Stimulated activated CD4-positive, alpha-beta T cell treated with anti-CD3 and anti-CD28 coated beads, Interleukin-15, amount 100 ng/mL, for 48 hours (primary cell): Measurements from ENCODE around the gene LRRTM3.

Source experiments
- DNase-seq, 2 donors: peaks; one replicate each; pipeline ENCODE4 v3.0.0-alpha.2; 2020; ENCODE audit warnings: low read depth in 2 of 2

Gene LRRTM3

GRCh38 chr10:67022099-67022498 lies 96.3 kb downstream of the LRRTM3 start:
- no peak for DNase-seq

DNA sequence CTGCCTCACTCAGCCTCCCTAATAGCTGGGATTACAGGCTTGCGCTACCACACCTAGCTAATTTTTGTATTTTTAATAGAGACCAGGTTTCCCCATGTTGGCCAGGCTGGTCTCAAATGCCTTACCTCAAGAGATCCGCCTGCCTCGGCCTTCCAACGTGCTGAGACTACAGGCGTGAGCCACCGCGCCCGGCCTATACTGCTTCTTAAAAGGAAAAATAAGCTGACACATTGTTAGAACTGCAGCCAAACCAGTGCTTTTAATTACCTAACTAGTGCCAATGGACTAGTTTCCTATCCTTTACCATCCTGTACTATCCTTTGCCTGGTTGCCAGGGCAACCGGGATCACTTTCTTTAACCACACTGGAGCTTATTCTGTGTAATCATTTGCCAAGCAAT lies 108.0 kb downstream of the LRRTM3 start:
- no peak for DNase-seq

DNA sequence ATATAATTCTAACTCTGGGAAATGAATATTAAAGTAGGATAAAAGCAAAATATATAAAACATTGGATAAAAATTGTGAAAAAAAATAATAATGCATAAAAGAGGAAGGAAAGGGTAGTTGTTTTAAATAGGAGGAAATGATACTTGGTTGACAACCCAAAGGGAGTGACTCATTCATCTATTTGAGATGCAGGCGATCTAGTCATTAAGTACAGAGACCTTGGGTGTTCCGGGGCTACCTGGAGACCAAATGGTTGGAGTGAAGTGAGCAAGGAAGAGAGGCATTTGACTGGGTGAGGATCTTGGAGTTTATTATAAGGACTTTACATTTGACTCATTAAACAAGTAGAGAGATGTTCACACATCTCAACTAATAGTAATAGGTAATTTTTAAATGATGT lies 111.0 kb downstream of the LRRTM3 start:
- no peak for DNase-seq

DNA sequence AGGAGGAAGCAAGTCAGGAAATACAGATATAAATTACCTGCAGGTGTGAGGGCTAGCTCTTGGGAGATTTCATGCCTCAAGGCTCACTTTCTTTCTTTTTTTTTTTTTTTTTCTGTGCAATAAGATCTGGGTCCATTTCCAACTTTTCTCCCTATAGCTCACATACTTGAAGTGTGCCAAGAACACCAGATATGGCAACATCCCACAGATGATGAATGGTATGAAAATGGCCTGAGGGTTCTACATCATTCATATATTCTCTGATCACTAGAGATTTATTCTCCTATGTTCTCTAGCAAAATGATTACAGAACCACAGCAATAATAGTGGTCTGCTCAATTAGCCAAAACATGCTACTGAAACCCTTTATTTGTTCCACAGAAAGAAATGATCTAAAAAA lies 117.2 kb downstream of the LRRTM3 start:
- DNase-seq, result no peak

DNA sequence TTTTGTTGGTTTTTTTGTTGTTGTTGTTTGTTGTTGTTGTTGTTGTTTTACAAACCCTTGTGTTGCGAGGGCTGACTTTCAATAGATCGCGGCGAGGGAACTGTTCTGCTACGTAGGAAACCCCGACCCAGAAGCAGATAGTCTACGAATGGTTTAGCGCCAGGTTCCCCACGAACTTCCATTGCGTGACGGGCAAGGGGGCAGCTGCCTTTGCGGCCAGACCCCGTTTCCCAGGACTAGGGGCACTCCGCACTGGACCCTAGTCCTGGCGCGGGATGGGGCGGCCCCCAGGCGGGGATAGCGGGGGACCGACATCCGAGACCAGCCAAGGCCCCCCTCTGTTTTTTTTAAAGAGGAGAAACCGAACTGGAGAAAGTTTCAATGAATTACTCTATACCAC lies 119.6 kb downstream of the LRRTM3 start:
- DNase-seq, result no peak

DNA sequence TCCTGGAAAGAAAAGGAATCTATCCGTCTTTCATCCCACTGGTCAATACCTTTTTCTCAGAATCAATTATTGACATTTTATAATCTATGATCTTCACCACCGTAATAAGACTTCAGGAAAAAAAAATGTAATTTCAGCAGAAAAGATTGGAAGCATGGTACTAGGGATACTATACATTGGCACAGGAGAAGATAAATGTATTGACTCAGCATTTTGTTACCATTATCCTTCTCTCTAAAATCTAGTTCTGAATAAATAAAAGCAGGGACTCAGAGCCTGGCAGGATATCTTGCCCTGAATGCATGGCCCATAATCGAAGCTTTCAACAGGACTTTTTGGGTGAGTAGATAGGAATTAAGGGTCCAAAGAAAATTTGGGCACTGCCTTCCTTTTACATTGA lies 120.7 kb downstream of the LRRTM3 start:
- DNase-seq, result no peak

GRCh38 chr10:67049988-67050387 lies 124.2 kb downstream of the LRRTM3 start:
- DNase-seq, result no peak

DNA sequence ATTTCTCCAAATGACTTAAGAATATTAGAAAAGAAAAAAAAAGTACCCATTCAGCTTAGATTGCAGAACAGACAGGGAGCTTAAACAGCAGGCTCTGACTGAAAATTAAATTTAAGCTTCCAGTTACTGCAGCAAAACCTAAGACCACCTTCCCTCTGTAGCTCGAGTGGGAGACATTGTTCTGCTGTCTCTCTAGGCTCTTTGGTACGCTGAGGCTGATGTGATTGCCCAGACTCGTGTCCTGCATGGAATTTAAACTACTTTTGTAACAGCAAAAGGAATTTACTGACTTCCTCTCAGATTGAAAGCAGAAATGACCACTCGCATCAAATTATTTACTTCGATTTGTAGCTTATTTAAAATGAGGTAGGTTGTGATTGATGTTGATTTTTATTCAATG lies 124.6 kb downstream of the LRRTM3 start:
- no peak for DNase-seq

GRCh38 chr10:67072654-67073053 lies 146.8 kb downstream of the LRRTM3 start:
- DNase-seq, result no peak

GRCh38 chr10:67075491-67075971 lies 149.7 kb downstream of the LRRTM3 start:
- DNase-seq, result no peak

DNA sequence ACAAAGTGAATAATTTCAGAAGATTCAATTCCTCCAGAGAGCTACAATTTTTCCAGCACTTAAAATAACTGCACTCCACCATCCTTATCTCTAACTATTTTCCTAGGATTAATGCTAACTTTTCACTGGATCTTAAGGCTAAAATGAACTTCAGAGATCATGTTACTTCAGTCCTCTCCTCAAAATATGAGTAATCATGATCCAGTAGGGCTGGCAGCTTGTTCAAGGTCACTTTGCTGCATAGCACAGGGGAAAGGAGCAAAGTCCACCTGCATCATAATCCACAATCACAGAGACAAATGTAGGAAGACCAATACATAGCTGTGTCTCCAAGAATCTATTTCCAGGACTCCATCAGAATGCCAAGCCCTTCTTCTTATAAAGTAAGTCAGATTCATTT lies 150.3 kb downstream of the LRRTM3 start:
- no peak for DNase-seq

GRCh38 chr10:67077376-67077775 lies 151.5 kb downstream of the LRRTM3 start:
- no peak for DNase-seq

GRCh38 chr10:67079126-67079525 lies 153.3 kb downstream of the LRRTM3 start:
- DNase-seq, result no peak

DNA sequence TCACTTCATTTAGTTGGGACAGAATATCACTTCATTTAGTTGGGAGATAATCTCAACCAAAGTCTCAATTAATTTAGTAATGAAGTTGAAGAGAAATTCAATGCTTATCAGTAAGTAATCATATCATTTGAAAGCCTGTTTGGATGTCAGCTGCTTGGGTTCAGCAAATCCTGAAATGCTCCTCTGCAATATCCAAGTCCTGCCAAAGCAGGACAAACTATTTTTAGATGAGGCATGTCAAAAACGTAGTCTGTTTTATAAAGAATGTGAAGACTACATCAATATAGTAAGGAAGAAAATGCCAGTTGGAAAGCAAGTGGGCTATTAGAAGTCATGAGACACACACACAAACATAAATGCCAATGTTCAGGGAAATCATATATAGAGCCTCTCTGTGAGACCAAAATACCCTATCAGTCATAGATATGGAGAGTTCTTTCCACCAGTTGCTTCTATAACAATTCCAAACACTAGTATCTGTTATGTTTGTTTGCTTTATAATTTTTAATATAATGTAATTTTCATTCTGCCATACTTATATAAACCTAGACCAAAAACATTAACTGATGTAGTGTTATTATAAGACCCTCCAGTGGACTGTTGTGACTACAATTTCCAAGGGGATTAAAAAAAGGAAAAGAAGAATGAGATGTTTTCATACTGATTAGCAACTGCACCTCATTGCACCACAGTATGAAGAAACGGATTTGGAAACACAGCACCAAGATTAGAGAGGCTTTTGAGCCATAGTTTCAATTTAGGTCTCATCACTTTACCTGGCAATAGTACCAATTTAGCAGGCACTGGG lies 160.7 kb downstream of the LRRTM3 start:
- DNase-seq, result no peak

DNA sequence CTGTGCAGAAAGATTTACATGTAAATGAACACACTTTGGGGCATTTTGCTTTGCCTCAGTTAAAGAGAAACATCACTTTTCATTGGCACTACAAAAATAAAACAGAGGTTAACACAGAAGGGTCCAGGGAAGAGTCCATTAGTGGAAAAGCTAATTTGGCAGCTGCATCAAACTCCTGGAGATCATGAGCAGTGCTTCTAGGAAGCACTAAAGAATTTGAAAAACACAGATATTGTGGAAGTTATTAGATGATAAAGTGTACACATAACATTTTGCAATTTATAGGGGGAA lies 161.2 kb downstream of the LRRTM3 start:
- DNase-seq, result no peak

GRCh38 chr10:67088036-67088435 lies 162.2 kb downstream of the LRRTM3 start:
- DNase-seq, result no peak

- no peak for DNase-seq
These were observed 169.7 kb downstream of the LRRTM3 start for GRCh38 chr10:67095531-67095930.

- no peak for DNase-seq
These were observed 172.6 kb downstream of the LRRTM3 start for GRCh38 chr10:67098461-67098860.

DNA sequence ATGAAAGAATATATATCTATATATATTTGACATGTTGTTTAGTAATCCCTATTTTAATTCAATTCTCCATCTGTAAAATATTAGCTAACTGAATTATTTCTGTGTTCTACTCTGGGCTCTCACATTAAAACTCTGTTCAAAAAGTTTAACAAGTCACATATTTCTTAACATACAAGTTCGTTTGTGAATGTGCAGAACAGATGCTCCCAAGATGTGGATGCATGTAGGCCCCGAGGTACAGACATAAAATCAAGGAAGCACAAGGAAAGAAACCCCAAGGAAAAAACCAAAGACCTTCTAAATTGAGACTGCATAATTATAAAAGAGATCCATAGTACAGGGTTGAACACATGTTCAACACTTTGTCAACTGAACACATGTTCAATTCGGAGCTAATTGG lies 175.1 kb downstream of the LRRTM3 start:
- no peak for DNase-seq

GRCh38 chr10:67107670-67108069 lies 181.8 kb downstream of the LRRTM3 start:
- no peak for DNase-seq

GRCh38 chr10:67110286-67110685 lies 184.4 kb downstream of the LRRTM3 start:
- no peak for DNase-seq

DNA sequence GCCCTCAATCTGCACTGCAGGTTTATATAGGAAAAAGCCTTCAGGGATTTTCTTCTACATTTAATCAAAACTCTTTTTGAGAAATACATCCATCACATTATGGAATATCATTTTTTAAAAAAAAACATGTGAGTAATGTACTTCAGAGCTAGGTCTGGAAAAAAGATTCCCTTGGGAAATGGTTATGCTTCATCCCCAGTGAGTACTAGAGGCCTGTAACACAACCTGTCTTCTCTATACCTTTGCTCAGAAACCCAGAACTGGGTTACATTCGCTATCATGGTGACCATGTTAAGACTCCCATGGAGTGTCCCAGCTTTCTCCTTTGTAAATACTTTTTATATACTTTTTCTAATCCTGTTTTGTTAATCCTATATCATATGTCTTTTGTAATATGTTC lies 186.9 kb downstream of the LRRTM3 start:
- DNase-seq, result no peak

- DNase-seq, result no peak
These were observed 189.1 kb downstream of the LRRTM3 start for GRCh38 chr10:67114945-67115344.

DNA sequence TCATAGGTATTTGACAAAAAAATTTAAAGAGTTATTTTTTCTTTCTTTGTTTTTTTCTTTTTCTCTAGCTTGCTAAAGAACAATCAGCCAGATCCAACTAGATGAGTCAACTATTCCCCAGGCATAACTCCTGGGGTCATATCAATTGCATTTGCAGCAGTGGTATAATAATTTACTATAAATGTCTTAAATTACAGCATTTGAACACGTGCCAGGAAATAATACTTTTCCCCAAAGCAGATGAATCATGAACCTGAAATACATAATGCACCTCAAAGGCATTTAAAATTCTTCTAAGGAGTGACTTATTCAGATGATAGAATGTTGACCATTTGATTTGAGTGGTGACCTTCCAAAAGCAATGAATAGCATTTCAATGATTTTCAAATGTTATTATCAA lies 190.1 kb downstream of the LRRTM3 start:
- DNase-seq, result no peak
